HG02943 (cell line): ENCODE results near the gene WNT6.

Source experiments
- ATAC-seq: cut with Tn5 transposase; IDR thresholded peaks from one replicate; pipeline ENCODE4 v1.9.1; 2021; ENCODE audit warnings: mild to moderate bottlenecking, low read depth, moderate library complexity; ENCODE audit not compliant: unreplicated experiment

Gene WNT6

GRCh38 chr2:218920504-218920903 lies 60.9 kb downstream of the WNT6 start:
- no peak for ATAC-seq
